H1 (cell line): ENCODE measurements around the gene POGK. TPM values are rescaled to one million over a fixed set of nuclear protein-coding genes. Genes with fewer than 3 reads are reported as not detected.

Experiments
- CTCF ChIA-PET: fragments of 300-600 bp; sonication (Branson Sonifier 250); formaldehyde crosslinking; loops from one replicate; lab custom pipeline; 2021; ENCODE audit not compliant: partially characterized antibody; lab: Charles Lee
- POLR2A ChIA-PET: fragments of 300-600 bp; sonication (Branson Sonifier 250); formaldehyde crosslinking; loops from one replicate; lab custom pipeline; 2021; ENCODE audit warnings: inconsistent platforms; ENCODE audit not compliant: partially characterized antibody; lab: Charles Lee
- DNase-seq, 2 experiments: peaks; one replicate each; pipeline versions ENCODE4 v3.0.0 to v3.0.0-alpha.2; 2010 to 2022; ENCODE audit warnings: low spot score in 2 of 2, low read depth in 1 of 2, mixed read lengths in 1 of 2
- FAIRE-seq: peaks from 2 replicates; lab custom pipeline; 2011; peaks lifted over from hg19 to GRCh38; lab: Jason Lieb, UNC
- H2AFZ ChIP-seq: 2 replicates; pipeline ENCODE4 v1.8.1; 2012; ENCODE audit warnings: low read length, inconsistent platforms
- H2AK5ac ChIP-seq: 2 replicates; pipeline ENCODE4 v1.6.1; 2013; ENCODE audit warnings: low read depth, low read length
- H2BK120ac ChIP-seq: replicated peaks from 2 replicates; pipeline ENCODE3; 2013; ENCODE audit warnings: low read depth, low read length, inconsistent platforms
- H2BK12ac ChIP-seq: 2 replicates; pipeline ENCODE4 v1.6.1; 2013; ENCODE audit warnings: low read depth, low read length
- H2BK15ac ChIP-seq: 2 replicates; pipeline ENCODE4 v1.6.1; 2013; ENCODE audit warnings: low read length
- H2BK20ac ChIP-seq: 2 replicates; pipeline ENCODE4 v1.6.1; 2013; ENCODE audit warnings: low read length
- H2BK5ac ChIP-seq: 2 replicates; pipeline ENCODE4 v1.6.1; 2013; ENCODE audit warnings: low read depth, low read length
- H3K14ac ChIP-seq: 2 replicates; pipeline ENCODE4 v1.6.1; 2013; ENCODE audit warnings: inconsistent platforms; ENCODE audit not compliant: insufficient read length
- H3K18ac ChIP-seq: 2 replicates; pipeline ENCODE4 v1.6.1; 2013; ENCODE audit warnings: low read length; ENCODE audit errors: extremely low read depth
- H3K23ac ChIP-seq: 2 replicates; pipeline ENCODE4 v1.6.1; 2013; ENCODE audit warnings: inconsistent platforms; ENCODE audit not compliant: insufficient read length
- H3K23me2 ChIP-seq: 2 replicates; pipeline ENCODE4 v1.6.1; 2013; ENCODE audit warnings: low read depth, low read length
- H3K27ac ChIP-seq: 2 replicates; pipeline ENCODE4 v1.6.1; 2011; ENCODE audit warnings: low read depth, low read length, inconsistent platforms
- H3K27me3 ChIP-seq, 4 experiments: replicated peaks in 1 of 4; 1 replicate in 1 of 4; 2 replicates in 3 of 4; pipeline versions ENCODE4 v1.6.1 to v1.8.1; 2011 to 2013; ENCODE audit warnings: low read length in 3 of 4, mild to moderate bottlenecking in 3 of 4, inconsistent platforms in 2 of 4, mixed read lengths in 2 of 4, moderate library complexity in 1 of 4; ENCODE audit not compliant: control insufficient read depth in 3 of 4, insufficient read depth in 3 of 4; ENCODE audit errors: extremely low read depth in 1 of 4
- H3K36me3 ChIP-seq, 4 experiments: 2 replicates each; pipeline versions ENCODE4 v1.6.1 to v1.8.1; 2011 to 2013; ENCODE audit warnings: mild to moderate bottlenecking in 4 of 4, low read length in 3 of 4, moderate library complexity in 2 of 4, control low read depth in 1 of 4, inconsistent platforms in 1 of 4; ENCODE audit not compliant: insufficient read depth in 4 of 4, control insufficient read depth in 2 of 4
- H3K4ac ChIP-seq: replicated peaks from 2 replicates; pipeline ENCODE3; 2013; ENCODE audit warnings: low read length, low read depth, mixed read lengths, inconsistent platforms; ENCODE audit not compliant: insufficient read length
- H3K4me1 ChIP-seq, 4 experiments: replicated peaks in 1 of 4; 1 replicate in 1 of 4; 2 replicates in 3 of 4; pipeline versions ENCODE4 v1.6.1 to v1.8.1; 2011 to 2013; ENCODE audit warnings: low read length in 3 of 4, inconsistent platforms in 2 of 4, mixed read lengths in 1 of 4; ENCODE audit not compliant: insufficient read depth in 4 of 4, control insufficient read depth in 3 of 4
- H3K4me2 ChIP-seq, 2 experiments: 2 replicates each; pipeline versions ENCODE4 v1.6.1 to v1.8.1; 2011 to 2013; ENCODE audit warnings: low read depth in 2 of 2, low read length in 2 of 2, control low read depth in 1 of 2, inconsistent platforms in 1 of 2, mild to moderate bottlenecking in 1 of 2; ENCODE audit not compliant: insufficient read depth in 1 of 2
- H3K4me3 ChIP-seq, 4 experiments: fragments of 200-600, 300-600 bp in 1 of 4; sonication (generic), shearing (Covaris generic), sonication (Bioruptor Twin) in 1 of 4; 2 replicates each; pipeline versions ENCODE4 v1.5.1 to v1.8.1; 2011 to 2016; ENCODE audit warnings: low read length in 4 of 4, low read depth in 3 of 4, control low read depth in 2 of 4, inconsistent platforms in 2 of 4, mild to moderate bottlenecking in 2 of 4, mixed read lengths in 1 of 4, moderate library complexity in 1 of 4; ENCODE audit not compliant: insufficient read depth in 2 of 4; ENCODE audit errors: extremely low read depth in 1 of 4
- H3K56ac ChIP-seq: replicated peaks from 2 replicates; pipeline ENCODE3; 2013; ENCODE audit warnings: low read depth, mild to moderate bottlenecking, mixed read lengths, low read length, inconsistent platforms; ENCODE audit not compliant: insufficient read length
- H3K79me1 ChIP-seq: 2 replicates; pipeline ENCODE4 v1.6.1; 2013; ENCODE audit warnings: low read depth, low read length, control low read depth
- H3K79me2 ChIP-seq, 2 experiments: 2 replicates each; pipeline versions ENCODE4 v1.6.1 to v1.8.1; 2012 to 2013; ENCODE audit warnings: low read length in 2 of 2, mild to moderate bottlenecking in 2 of 2, inconsistent platforms in 1 of 2; ENCODE audit not compliant: insufficient read depth in 2 of 2, control insufficient read depth in 1 of 2
- H3K9ac ChIP-seq, 4 experiments: replicated peaks in 1 of 4; 1 replicate in 1 of 4; 2 replicates in 3 of 4; pipeline versions ENCODE4 v1.6.1 to v1.8.1; 2011 to 2013; ENCODE audit warnings: low read depth in 3 of 4, low read length in 3 of 4, control low read depth in 2 of 4, mild to moderate bottlenecking in 2 of 4, moderate library complexity in 2 of 4, inconsistent platforms in 1 of 4; ENCODE audit errors: extremely low read depth in 1 of 4
- H3K9me3 ChIP-seq, 2 experiments: 2 replicates each; pipeline versions ENCODE4 v1.6.1 to v1.8.1; 2012 to 2013; ENCODE audit warnings: mild to moderate bottlenecking in 2 of 2, moderate library complexity in 2 of 2, control low read depth in 1 of 2, inconsistent platforms in 1 of 2, low read depth in 1 of 2, low read length in 1 of 2, mixed read lengths in 1 of 2; ENCODE audit not compliant: insufficient read depth in 2 of 2
- H4K20me1 ChIP-seq, 2 experiments: replicated peaks in 1 of 2; 2 replicates each; pipeline versions ENCODE3 to v1.8.1; 2011 to 2013; ENCODE audit warnings: inconsistent platforms in 2 of 2, low read length in 2 of 2, mild to moderate bottlenecking in 1 of 2; ENCODE audit not compliant: insufficient read depth in 2 of 2, control insufficient read depth in 1 of 2
- H4K5ac ChIP-seq: 2 replicates; pipeline ENCODE4 v1.6.1; 2013; ENCODE audit warnings: low read length, low read depth, mixed read lengths, inconsistent platforms; ENCODE audit not compliant: insufficient read length
- H4K8ac ChIP-seq: 2 replicates; pipeline ENCODE4 v1.8.0; 2013; ENCODE audit warnings: mild to moderate bottlenecking, moderate library complexity, low read length, inconsistent platforms; ENCODE audit not compliant: insufficient read depth; ENCODE audit errors: extremely low read depth
- H4K91ac ChIP-seq: replicated peaks from 2 replicates; pipeline ENCODE3; 2013; ENCODE audit warnings: low read length, mixed read lengths, inconsistent platforms; ENCODE audit not compliant: insufficient read length
- BRCA1 ChIP-seq: IDR thresholded peaks from 2 replicates; pipeline ENCODE4 v1.6.1; 2012; ENCODE audit warnings: low read depth, low read length, improper control_type of control experiment
- CBX5 ChIP-seq: fragments of 300-800, 300-1000 bp; sonication (generic); IDR thresholded peaks from 2 replicates; pipeline ENCODE4 v1.7.1; 2016; ENCODE audit warnings: antibody characterized with exemption, low read length, low read depth
- EGR1 ChIP-seq: IDR thresholded peaks from 2 replicates; pipeline ENCODE4 v1.6.1; 2011; ENCODE audit warnings: low read depth, low read length, borderline replicate concordance
- EP300 ChIP-seq, 2 experiments: IDR thresholded peaks; 1 replicate in 1 of 2; 2 replicates in 1 of 2; pipeline ENCODE4 v1.6.1; 2011 to 2012; ENCODE audit warnings: low read depth in 2 of 2, low read length in 2 of 2, mild to moderate bottlenecking in 2 of 2, borderline replicate concordance in 1 of 2, inconsistent platforms in 1 of 2, moderate library complexity in 1 of 2
- KDM4A ChIP-seq: IDR thresholded peaks from one replicate; pipeline ENCODE4 v1.7.1; 2012; ENCODE audit warnings: low read depth, mild to moderate bottlenecking, moderate library complexity, low read length, inconsistent platforms; ENCODE audit not compliant: severe bottlenecking
- KDM5A ChIP-seq: fragments of 200-600 bp; IDR thresholded peaks from 2 replicates; pipeline ENCODE4 v1.7.1; 2012; ENCODE audit warnings: mild to moderate bottlenecking, low read length, inconsistent platforms, mixed read lengths
- POLR2A ChIP-seq, 2 experiments: IDR thresholded peaks; 1 replicate in 1 of 2; 2 replicates in 1 of 2; pipeline ENCODE4 v1.6.1; 2011; ENCODE audit warnings: low read depth in 2 of 2, low read length in 2 of 2, mild to moderate bottlenecking in 2 of 2; ENCODE audit errors: control extremely low read depth in 1 of 2
- POU5F1 ChIP-seq: IDR thresholded peaks from 2 replicates; pipeline ENCODE4 v1.6.1; 2011; ENCODE audit warnings: low read depth, mild to moderate bottlenecking, low read length, moderate library complexity
- SIX5 ChIP-seq: IDR thresholded peaks from 2 replicates; pipeline ENCODE4 v1.6.1; 2011; ENCODE audit warnings: mild to moderate bottlenecking, low read depth, low read length
- SRF ChIP-seq: IDR thresholded peaks from 2 replicates; pipeline ENCODE4 v1.6.1; 2011; ENCODE audit warnings: mild to moderate bottlenecking, low read depth, low read length, moderate library complexity
- YY1 ChIP-seq: IDR thresholded peaks from 2 replicates; pipeline ENCODE4 v1.6.1; 2011; ENCODE audit warnings: low read depth, mild to moderate bottlenecking, low read length
- polyA plus RNA-seq, 7 experiments: library from polyadenylated mRNA; depleted of rRNA in 3 of 7; stranded (reverse) in 5 of 7; unstranded in 2 of 7; fragments of >200 nt in 5 of 7; fragments of 200-250 nt in 2 of 7; gene quantifications; 1 replicate in 5 of 7; 2 replicates in 1 of 7; 4 replicates in 1 of 7; pipeline versions ENCODE4 v1.2.1 to v1.2.3, GENCODE V29; 2011 to 2013; ENCODE audit warnings: missing spikeins in 2 of 7, mixed read lengths in 2 of 7
- total RNA-seq: library from RNA; stranded (reverse); fragmentation: NEBNext Ultra II Directional; extraction: Animal tissue kit (Norgen Biotek cat#: 25700); gene quantifications from 2 replicates; pipeline ENCODE4 v1.2.1, GENCODE V29; 2021

The POGK gene
- total and polyA plus RNA-seq, 2 of the 8 experiments (the other 6 are each of a cell fraction or from before 2014, with no cell fraction given): 16.9 to 40.3 TPM

- H3K27me3 ChIP-seq: peaks cover 0 to 3% (median 1%) of the 10 kb centered on the region in 4 experiments; a peak in 4 of 7 replicates
Measured at GRCh38 chr1:166889776-166890175, 50.5 kb downstream of the POGK start.

More at GRCh38 chr1:166889776-166890175, 50.5 kb downstream of the POGK start:
- H3K4ac ChIP-seq: no peak overlapping the region
- no peak overlapping the region for H2BK5ac ChIP-seq
- TF ChIP-seq SRF: no peak
- no peak for TF ChIP-seq KDM4A
- TF ChIP-seq SIX5: no peak
- TF ChIP-seq BRCA1: no peak
- TF ChIP-seq EGR1: no peak
- TF ChIP-seq EP300 (IDR thresholded peaks at IDR 0.05; ENCODE audit: borderline replicate concordance in 1 of 2, low read depth in 2 of 2, low read length in 2 of 2): no peak
- TF ChIP-seq KDM5A: no peak
- no peak for TF ChIP-seq POLR2A (IDR thresholded peaks at IDR 0.05; ENCODE audit: control extremely low read depth in 1 of 2, low read depth in 2 of 2, low read length in 2 of 2)
- TF ChIP-seq YY1: no peak
- TF ChIP-seq POU5F1: no peak
- no peak for TF ChIP-seq CBX5
- TF ChIP-seq, all 59 proteins: peak for 0
- no peaks in the 10 kb centered on the region for H3K9me3 ChIP-seq
- H3K36me3 ChIP-seq: no peaks in the 10 kb centered on the region
- H3K4me1 ChIP-seq: no peaks in the 10 kb centered on the region
- H2AFZ ChIP-seq: no peak overlapping the region
- DNase-seq (no peak), FAIRE-seq (no peak)
- no peaks in the 10 kb centered on the region for H3K23me2 ChIP-seq
- no peak overlapping the region for H2BK20ac ChIP-seq
- H3K27ac ChIP-seq: no peak overlapping the region
- no peak overlapping the region for H2BK15ac ChIP-seq
- CTCF ChIA-PET: interaction anchor here (13.4 kb wide), 2 partner anchors 20 to 169 kb away, joined by 152 to 305 read pairs; no protein-coding TSS in a partner anchor
- no peaks in the 10 kb centered on the region for H3K79me1 ChIP-seq
- H2AK5ac ChIP-seq: no peak overlapping the region
- no peak overlapping the region for H4K91ac ChIP-seq
- H3K18ac ChIP-seq: no peak overlapping the region
- H4K5ac ChIP-seq: no peak overlapping the region
- H3K79me2 ChIP-seq: no peaks in the 10 kb centered on the region
- H3K14ac ChIP-seq: no peak overlapping the region
- H3K4me3 ChIP-seq: no peak overlapping the region
- POLR2A ChIA-PET: no interaction called here
- no peak overlapping the region for H3K9ac ChIP-seq
- no peaks in the 10 kb centered on the region for H4K20me1 ChIP-seq
- no peak overlapping the region for H2BK120ac ChIP-seq
- H2BK12ac ChIP-seq: no peak overlapping the region
- no peak overlapping the region for H3K23ac ChIP-seq
- H4K8ac ChIP-seq: no peak overlapping the region
- H3K4me2 ChIP-seq: no peak overlapping the region
- no peak overlapping the region for H3K56ac ChIP-seq
